ENCODE results near the gene WWOX. TPM values are rescaled to one million over a fixed set of nuclear protein-coding genes. Genes with fewer than 3 reads are reported as not detected.

WWOX gene
- total RNA-seq, 4 donors from 2014 or later = 76.8 to 102 (median 83.6) TPM

DNA sequence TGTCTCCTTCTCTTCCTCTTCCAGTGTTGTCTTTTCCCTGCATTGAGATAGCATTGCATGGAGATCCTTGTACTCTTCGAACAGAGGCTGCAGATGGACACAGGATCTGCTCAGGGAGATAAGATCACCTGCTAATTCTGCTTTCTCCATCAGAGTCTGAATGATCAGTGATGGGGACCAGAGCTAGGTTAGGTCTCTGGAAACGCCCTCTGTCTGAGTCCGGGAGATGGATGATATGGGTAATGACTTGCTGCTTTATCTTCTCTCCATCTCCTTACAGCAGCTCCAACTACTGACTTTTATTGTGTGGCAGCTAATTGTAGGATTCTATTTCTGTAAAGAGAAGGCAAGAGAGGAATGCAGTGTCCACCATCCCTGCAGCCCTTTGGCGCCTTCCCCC is 435.6 kb downstream of the WWOX start:
- TF ChIP-seq, protein P1, sequence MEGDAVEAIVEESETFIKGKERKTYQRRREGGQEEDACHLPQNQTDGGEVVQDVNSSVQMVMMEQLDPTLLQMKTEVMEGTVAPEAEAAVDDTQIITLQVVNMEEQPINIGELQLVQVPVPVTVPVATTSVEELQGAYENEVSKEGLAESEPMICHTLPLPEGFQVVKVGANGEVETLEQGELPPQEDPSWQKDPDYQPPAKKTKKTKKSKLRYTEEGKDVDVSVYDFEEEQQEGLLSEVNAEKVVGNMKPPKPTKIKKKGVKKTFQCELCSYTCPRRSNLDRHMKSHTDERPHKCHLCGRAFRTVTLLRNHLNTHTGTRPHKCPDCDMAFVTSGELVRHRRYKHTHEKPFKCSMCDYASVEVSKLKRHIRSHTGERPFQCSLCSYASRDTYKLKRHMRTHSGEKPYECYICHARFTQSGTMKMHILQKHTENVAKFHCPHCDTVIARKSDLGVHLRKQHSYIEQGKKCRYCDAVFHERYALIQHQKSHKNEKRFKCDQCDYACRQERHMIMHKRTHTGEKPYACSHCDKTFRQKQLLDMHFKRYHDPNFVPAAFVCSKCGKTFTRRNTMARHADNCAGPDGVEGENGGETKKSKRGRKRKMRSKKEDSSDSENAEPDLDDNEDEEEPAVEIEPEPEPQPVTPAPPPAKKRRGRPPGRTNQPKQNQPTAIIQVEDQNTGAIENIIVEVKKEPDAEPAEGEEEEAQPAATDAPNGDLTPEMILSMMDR (IDR thresholded peaks at IDR 0.05) = no peak
- TF ChIP-seq EP300 (IDR thresholded peaks at IDR 0.05) (no peak), POLR2A (IDR thresholded peaks at IDR 0.05) (no peak)
- Histone ChIP-seq H3K36me3 (no peaks in the 10 kb centered on the region), H3K27ac (no peak overlapping the region), H3K4me1 (no peaks in the 10 kb centered on the region), H3K27me3 (no peaks in the 10 kb centered on the region), H3K9me3 (no peaks in the 10 kb centered on the region), H3K4me3 (no peak overlapping the region)
- DNase-seq (ENCODE audit: low spot score in 2 of 2) = no peak
- 82 to 89% methylated on average over 4 of the region's 4 CpGs for WGBS, 2 donors

DNA sequence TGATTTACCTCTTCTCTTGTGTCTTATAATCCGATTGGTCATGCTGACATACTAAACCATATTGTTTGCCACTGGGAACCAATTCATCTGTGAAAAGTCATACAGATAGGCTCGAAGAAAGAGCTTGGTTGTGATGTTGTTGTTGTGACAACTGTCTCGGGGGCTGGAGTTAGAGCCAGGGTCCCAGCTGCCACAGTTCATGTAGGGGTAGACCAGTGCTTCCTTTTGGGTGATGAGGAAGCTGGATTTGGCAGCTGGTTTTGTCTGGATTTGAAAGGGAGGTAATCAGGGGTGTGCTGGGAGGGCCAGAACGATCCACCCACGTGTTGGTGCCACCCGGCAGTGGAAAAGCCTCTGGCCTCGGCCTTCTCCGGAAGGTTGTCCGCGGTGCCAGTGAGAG is 438.1 kb downstream of the WWOX start:
- no peak for DNase-seq (ENCODE audit: low spot score in 2 of 2)
- TF ChIP-seq EP300 (IDR thresholded peaks at IDR 0.05) (no peak), POLR2A (IDR thresholded peaks at IDR 0.05) (no peak)
- TF ChIP-seq, protein P1 (IDR thresholded peaks at IDR 0.05) = no peak
- Histone ChIP-seq H3K4me1 (no peaks in the 10 kb centered on the region), H3K9me3 (no peaks in the 10 kb centered on the region), H3K27ac (no peak overlapping the region), H3K36me3 (no peaks in the 10 kb centered on the region), H3K4me3 (no peak overlapping the region), H3K27me3 (no peaks in the 10 kb centered on the region)
- 89 to 94% methylated on average over 10 of the region's 10 CpGs for WGBS, 2 donors

DNA sequence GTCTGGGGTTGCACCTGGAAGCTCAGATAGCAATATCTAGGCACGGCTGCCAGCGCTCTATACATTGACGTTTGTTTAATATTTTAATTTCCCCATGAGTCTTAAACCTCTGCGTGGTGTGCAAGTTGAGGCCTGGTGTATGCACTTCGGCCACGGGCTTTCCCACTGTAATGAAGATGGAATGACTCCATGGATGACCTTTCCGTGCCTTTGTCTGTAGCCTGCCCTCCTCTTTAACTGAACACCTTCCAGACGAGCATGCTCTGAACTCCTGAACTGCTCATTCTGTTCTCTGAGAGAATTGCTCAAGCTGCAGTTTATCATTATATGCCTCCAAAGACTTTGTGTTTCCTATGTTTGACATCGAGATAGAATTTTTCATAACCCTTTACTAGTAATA is 438.8 kb downstream of the WWOX start:
- TF ChIP-seq, protein P1 (IDR thresholded peaks at IDR 0.05) = no peak
- no peak for TF ChIP-seq EP300 (IDR thresholded peaks at IDR 0.05)
- H3K27ac ChIP-seq = no peak overlapping the region
- H3K9me3 ChIP-seq = no peaks in the 10 kb centered on the region
- no peak for DNase-seq (ENCODE audit: low spot score in 2 of 2)
- WGBS, 2 donors = 62 to 69% methylated on average over 9 of the region's 9 CpGs
- no peaks in the 10 kb centered on the region for H3K4me1 ChIP-seq
- H3K4me3 ChIP-seq = no peak overlapping the region
- no peaks in the 10 kb centered on the region for H3K36me3 ChIP-seq
- no peaks in the 10 kb centered on the region for H3K27me3 ChIP-seq

DNA sequence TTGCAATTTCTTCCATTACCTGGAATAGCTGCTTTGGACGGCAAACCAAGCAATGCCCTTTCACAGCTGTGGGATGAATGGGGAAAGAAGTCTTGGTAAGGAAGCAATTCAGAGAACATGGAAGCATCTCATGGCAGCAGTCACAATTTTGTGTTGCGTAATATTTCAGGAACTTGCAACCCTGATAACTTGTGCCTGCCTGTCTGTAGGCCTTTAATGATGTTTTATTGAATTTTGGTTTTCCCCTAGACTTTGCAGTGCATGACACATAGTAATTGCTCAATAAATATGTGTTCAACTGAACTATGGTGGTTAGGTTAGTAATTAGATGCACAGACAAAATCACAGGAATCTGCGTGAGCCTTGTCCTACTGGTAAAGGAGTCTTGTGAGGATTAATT is 439.5 kb downstream of the WWOX start:
- Histone ChIP-seq H3K4me1 (no peaks in the 10 kb centered on the region), H3K9me3 (no peaks in the 10 kb centered on the region), H3K27me3 (no peaks in the 10 kb centered on the region), H3K27ac (no peak overlapping the region), H3K36me3 (no peaks in the 10 kb centered on the region), H3K4me3 (no peak overlapping the region)
- TF ChIP-seq POLR2A (IDR thresholded peaks at IDR 0.05) = no peak
- TF ChIP-seq, protein P1 (IDR thresholded peaks at IDR 0.05) = no peak
- no peak for TF ChIP-seq EP300 (IDR thresholded peaks at IDR 0.05)
- DNase-seq (ENCODE audit: low spot score in 2 of 2) = no peak
- WGBS, 2 donors = 92 to 97% methylated on average over 3 of the region's 3 CpGs

DNA sequence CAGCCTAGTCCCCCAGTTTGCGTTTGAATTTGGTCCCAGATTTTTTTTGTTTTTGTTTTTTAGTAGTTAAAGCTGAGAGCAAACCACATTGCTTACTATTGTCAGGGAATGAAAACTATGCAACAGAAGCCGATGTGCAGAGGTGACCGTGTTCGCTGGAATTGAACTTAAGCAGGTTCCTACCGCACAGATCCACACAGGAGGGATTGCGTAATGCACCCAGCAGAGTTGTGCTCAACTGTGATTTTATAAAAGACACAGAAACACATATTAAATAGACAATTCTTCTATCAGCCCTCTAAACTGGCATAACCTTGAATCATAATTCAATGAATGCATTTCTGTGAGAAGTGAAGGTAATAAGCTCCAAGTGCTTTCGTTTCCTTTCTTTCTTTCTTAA is 443.0 kb downstream of the WWOX start:
- H3K4me3 ChIP-seq = no peak overlapping the region
- no peaks in the 10 kb centered on the region for H3K9me3 ChIP-seq
- no peaks in the 10 kb centered on the region for H3K27me3 ChIP-seq
- no peaks in the 10 kb centered on the region for H3K4me1 ChIP-seq
- WGBS, 2 donors = 94 to 97% methylated on average over 7 of the region's 7 CpGs
- DNase-seq (ENCODE audit: low spot score in 2 of 2) = no peak
- H3K27ac ChIP-seq = no peak overlapping the region
- TF ChIP-seq, protein P1 (IDR thresholded peaks at IDR 0.05) = no peak
- no peak for TF ChIP-seq EP300 (IDR thresholded peaks at IDR 0.05)
- no peak for TF ChIP-seq POLR2A (IDR thresholded peaks at IDR 0.05)
- H3K36me3 ChIP-seq = no peaks in the 10 kb centered on the region
